T-helper 17 cell (primary cell): ENCODE measurements around the gene GATM. TPM values are rescaled to one million over a fixed set of nuclear protein-coding genes. Genes with fewer than 3 reads are reported as not detected.
"Not testable (repeated sequence)": the region's sequence is repeated elsewhere in the genome, so short reads cannot be mapped to it uniquely, and the experiment has no call there.

Experiments used
- ATAC-seq: fragments of 150-1000 bp; cut with Tn5 transposase; 2 replicates; pipeline ENCODE4 v1.10.0; 2021; ENCODE audit warnings: mild to moderate bottlenecking, moderate library complexity
- DNase-seq, 3 donors: peaks; one replicate each; pipeline versions ENCODE4 v3.0.0 to v3.0.0-alpha.2; 2020 to 2021
- H3K9me3 ChIP-seq: one replicate; pipeline ENCODE4 v1.7.0; 2013; ENCODE audit warnings: low read length, mild to moderate bottlenecking; ENCODE audit not compliant: control insufficient read depth, poor library complexity, severe bottlenecking
- H3K27ac Mint-ChIP-seq: one replicate; pipeline ENCODE4 v1.8.0; 2022; ENCODE audit warnings: mild to moderate bottlenecking, moderate library complexity, mixed read lengths
- H3K27me3 Mint-ChIP-seq: one replicate; pipeline ENCODE4 v1.8.0; 2022; ENCODE audit warnings: mixed read lengths
- H3K36me3 Mint-ChIP-seq: one replicate; pipeline ENCODE4 v1.8.0; 2022; ENCODE audit warnings: low read depth, mixed read lengths
- H3K4me1 Mint-ChIP-seq: one replicate; pipeline ENCODE4 v1.8.0; 2022; ENCODE audit warnings: mild to moderate bottlenecking, mixed read lengths
- H3K4me3 Mint-ChIP-seq: one replicate; pipeline ENCODE4 v1.8.0; 2022; ENCODE audit warnings: mild to moderate bottlenecking, moderate library complexity, mixed read lengths
- total RNA-seq, 4 donors: library from RNA in 2 of 4; stranded (reverse) in 2 of 4; gene quantifications; one replicate each; pipeline ENCODE4 v1.2.3 and lab custom pipeline; 2022 to 2026

Gene GATM
- total RNA-seq, 2 donors from 2014 or later, result 0.32 TPM; not detected in 1

GRCh38 chr15:45333550-45333949 is 44.8 kb downstream of the GATM start:
- ATAC-seq (no peak), DNase-seq (no peak)
- Mint-ChIP-seq H3K27ac (no peak overlapping the region), H3K4me3 (no peak overlapping the region), H3K36me3 (no peaks in the 10 kb centered on the region), H3K4me1 (peaks cover 2% of the 10 kb centered on the region), H3K27me3 (peaks cover 17% of the 10 kb centered on the region)
- H3K9me3 ChIP-seq, result no peaks in the 10 kb centered on the region

- no peak overlapping the region for H3K4me3 Mint-ChIP-seq
- no peak overlapping the region for H3K27ac Mint-ChIP-seq
- peaks cover 2% of the 10 kb centered on the region for H3K4me1 Mint-ChIP-seq
- ATAC-seq (no peak), DNase-seq (no peak)
- peaks cover 2% of the 10 kb centered on the region for H3K36me3 Mint-ChIP-seq
- peaks cover 25% of the 10 kb centered on the region for H3K27me3 Mint-ChIP-seq
- H3K9me3 ChIP-seq, result no peaks in the 10 kb centered on the region
Observed at GRCh38 chr15:45332694-45333093, 45.6 kb downstream of the GATM start.

- peaks cover 2% of the 10 kb centered on the region for H3K4me1 Mint-ChIP-seq
Observed at GRCh38 chr15:45331972-45332371, 46.4 kb downstream of the GATM start.

GRCh38 chr15:45328663-45329062 is 49.7 kb downstream of the GATM start:
- no peaks in the 10 kb centered on the region for H3K9me3 ChIP-seq
- Mint-ChIP-seq H3K36me3 (peaks cover 2% of the 10 kb centered on the region), H3K27ac (no peak overlapping the region), H3K27me3 (peaks cover 56% of the 10 kb centered on the region), H3K4me1 (no peaks in the 10 kb centered on the region), H3K4me3 (no peak overlapping the region)
- no peak for ATAC-seq
- DNase-seq, result no peak

More at GRCh38 chr15:45331972-45332371, 46.4 kb downstream of the GATM start:
- no peak overlapping the region for H3K4me3 Mint-ChIP-seq
- peaks cover 29% of the 10 kb centered on the region for H3K27me3 Mint-ChIP-seq
- ATAC-seq, result no peak
- no peak for DNase-seq
- no peaks in the 10 kb centered on the region for H3K9me3 ChIP-seq
- H3K27ac Mint-ChIP-seq, result no peak overlapping the region
- peaks cover 2% of the 10 kb centered on the region for H3K36me3 Mint-ChIP-seq

- Mint-ChIP-seq H3K36me3 (peaks cover 2% of the 10 kb centered on the region), H3K27ac (no peak overlapping the region), H3K27me3 (peaks cover 55% of the 10 kb centered on the region), H3K4me1 (no peaks in the 10 kb centered on the region), H3K4me3 (no peak overlapping the region)
- H3K9me3 ChIP-seq, result no peaks in the 10 kb centered on the region
- DNase-seq (no peak), ATAC-seq (no peak)
Observed at GRCh38 chr15:45326741-45327140, 51.6 kb downstream of the GATM start.

GRCh38 chr15:45326280-45326679 is 52.1 kb downstream of the GATM start:
- DNase-seq (no peak), ATAC-seq (no peak)
- H3K9me3 ChIP-seq, result no peaks in the 10 kb centered on the region
- Mint-ChIP-seq H3K27me3 (peaks cover 56% of the 10 kb centered on the region), H3K4me3 (no peak overlapping the region), H3K36me3 (peaks cover 2% of the 10 kb centered on the region), H3K4me1 (no peaks in the 10 kb centered on the region), H3K27ac (no peak overlapping the region)

- Mint-ChIP-seq H3K27me3 (peaks cover 48% of the 10 kb centered on the region), H3K27ac (no peak overlapping the region)
- no peaks in the 10 kb centered on the region for H3K9me3 ChIP-seq
Observed at GRCh38 chr15:45320581-45321205, 57.7 kb downstream of the GATM start.

GRCh38 chr15:45319472-45320214 is 58.7 kb downstream of the GATM start:
- peaks cover 2% of the 10 kb centered on the region for H3K36me3 Mint-ChIP-seq
- no peaks in the 10 kb centered on the region for H3K9me3 ChIP-seq
- ATAC-seq (no peak), DNase-seq (no peak)
- H3K27me3 Mint-ChIP-seq, result peaks cover 45% of the 10 kb centered on the region
- H3K4me1 Mint-ChIP-seq, result no peaks in the 10 kb centered on the region
- no peak overlapping the region for H3K4me3 Mint-ChIP-seq
- H3K27ac Mint-ChIP-seq, result no peak overlapping the region

More at GRCh38 chr15:45320581-45321205, 57.7 kb downstream of the GATM start:
- DNase-seq (no peak), ATAC-seq (no peak)
- H3K4me1 Mint-ChIP-seq, result no peaks in the 10 kb centered on the region
- no peak overlapping the region for H3K4me3 Mint-ChIP-seq
- peaks cover 2% of the 10 kb centered on the region for H3K36me3 Mint-ChIP-seq

- no peak overlapping the region for H3K27ac Mint-ChIP-seq
- H3K36me3 Mint-ChIP-seq, result peaks cover 2% of the 10 kb centered on the region
- no peak for ATAC-seq
- H3K9me3 ChIP-seq, result no peaks in the 10 kb centered on the region
- DNase-seq, result no peak
- H3K4me3 Mint-ChIP-seq, result no peak overlapping the region
- H3K27me3 Mint-ChIP-seq, result peaks cover 27% of the 10 kb centered on the region
- H3K4me1 Mint-ChIP-seq, result no peaks in the 10 kb centered on the region
Observed at GRCh38 chr15:45314960-45315359, 63.4 kb downstream of the GATM start.

- not testable (repeated sequence) for H3K36me3 Mint-ChIP-seq, DNase-seq, H3K9me3 ChIP-seq, H3K4me1 Mint-ChIP-seq, H3K4me3 Mint-ChIP-seq, H3K27ac Mint-ChIP-seq, ATAC-seq
- H3K27me3 Mint-ChIP-seq, result peaks cover 31% of the 10 kb centered on the region
Observed at GRCh38 chr15:45314117-45314516, 64.2 kb downstream of the GATM start.

Other genes with a start within 250 kb of the GATM start
- gene DUOXA1, start 248.7 kb downstream of the GATM start, total RNA-seq, result under 1 TPM in 1 of 2 donors, not detected in 1; 0.57 TPM
- gene DUOX1, start 248.6 kb downstream of the GATM start, total RNA-seq, result under 1 TPM in 1 of 2 donors, not detected in 1; 0.42 TPM
- gene SHF, start 190.6 kb downstream of the GATM start, total RNA-seq, result 1 to 10 TPM; 2.0 to 2.8 TPM
- not detected for gene SLC28A2, start 126.3 kb downstream of the GATM start, total RNA-seq
- 1 to 10 TPM; 2.2 to 2.4 TPM for gene SLC30A4, start 144.2 kb upstream of the GATM start, total RNA-seq
- 10 to 100 TPM; 48.5 to 66.2 TPM for gene BLOC1S6, start 208.8 kb upstream of the GATM start, total RNA-seq